Colonic mucosa (tissue), 4 donors: Measurements from ENCODE around the gene NBPF1. TPM values are rescaled to one million over a fixed set of nuclear protein-coding genes. Genes with fewer than 3 reads are reported as not detected.
"Not testable (repeated sequence)": the region's sequence is repeated elsewhere in the genome, so short reads cannot be mapped to it uniquely, and the experiment has no call there.

Experiments
- DNase-seq: peaks from one replicate; pipeline ENCODE4 v3.0.0-alpha.2; 2020
- H3K27ac ChIP-seq: fragments of 200-600 bp; one replicate; pipeline ENCODE4 v1.8.0; 2021
- H3K27me3 ChIP-seq: fragments of 200-600 bp; one replicate; pipeline ENCODE4 v1.8.0; 2021
- H3K36me3 ChIP-seq: fragments of 200-600 bp; one replicate; pipeline ENCODE4 v1.8.0; 2021
- H3K4me1 ChIP-seq: fragments of 200-600 bp; one replicate; pipeline ENCODE4 v1.8.0; 2021; ENCODE audit warnings: mild to moderate bottlenecking
- H3K4me3 ChIP-seq: fragments of 200-600 bp; one replicate; pipeline ENCODE4 v1.8.0; 2021
- H3K9ac ChIP-seq, 2 donors: one replicate each; pipeline ENCODE4 v1.7.0; 2013; ENCODE audit warnings: control low read depth in 2 of 2, low read depth in 2 of 2, low read length in 2 of 2
- H3K9me3 ChIP-seq: fragments of 200-600 bp; one replicate; pipeline ENCODE4 v1.8.0; 2021
- intact Hi-C: fragments of 100-400 bp; cut with DNase I; formaldehyde crosslinking; loops from one replicate; pipeline ENCODE4 v1.14.1; 2022
- total RNA-seq, 2 donors: library from RNA; stranded (reverse); fragmentation: NEBNext Ultra II Directional in 1 of 2; extraction: Animal tissue kit (Norgen Biotek cat#: 25700) in 1 of 2; gene quantifications; one replicate each; pipeline ENCODE4 v1.2.1, GENCODE V29; 2021
- TF ChIP-seq, protein P1 (sequence below): fragments of 200-600 bp; IDR thresholded peaks from one replicate; pipeline ENCODE4 v1.8.0; 2022; ENCODE audit warnings: antibody characterized with exemption, mild to moderate bottlenecking
- donor health status: healthy.
- donor health status: DM: no; HTN: no; CAD: no.
- donor health status: DM: no; HTN: no; CAD: no.

NBPF1 gene
- total RNA-seq, 2 donors from 2014 or later: 45.2 to 54.3 TPM

DNA sequence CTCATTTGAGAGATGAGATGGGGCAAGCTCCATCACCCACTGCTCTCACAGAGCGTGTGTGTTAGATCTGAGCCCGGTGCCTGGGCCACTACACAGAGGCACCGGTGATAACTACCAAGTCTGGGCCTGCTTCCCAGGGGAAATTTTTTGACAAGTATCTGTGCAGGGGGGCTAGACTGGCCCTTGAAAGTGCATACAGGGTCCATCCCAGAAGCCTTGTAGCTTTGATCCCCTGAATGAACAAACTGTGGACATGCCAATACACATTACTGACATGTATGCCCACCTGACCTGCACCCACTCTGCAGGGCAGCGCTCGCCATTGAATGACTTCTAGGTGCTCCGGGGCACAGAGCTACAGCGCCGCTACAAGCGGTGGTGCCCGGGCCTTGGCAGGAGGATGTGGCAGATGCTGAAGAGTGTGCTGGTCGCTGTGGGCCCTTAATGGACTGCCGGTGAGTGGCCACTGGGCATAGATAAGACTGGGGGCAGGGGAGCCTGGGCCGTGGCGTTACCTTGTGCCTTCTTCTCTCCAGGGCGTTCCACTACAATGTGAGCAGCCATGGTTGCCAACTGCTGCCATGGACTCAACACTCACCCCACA, 32.8 kb upstream of the NBPF1 start:
- not testable (repeated sequence) for H3K27ac ChIP-seq

DNA sequence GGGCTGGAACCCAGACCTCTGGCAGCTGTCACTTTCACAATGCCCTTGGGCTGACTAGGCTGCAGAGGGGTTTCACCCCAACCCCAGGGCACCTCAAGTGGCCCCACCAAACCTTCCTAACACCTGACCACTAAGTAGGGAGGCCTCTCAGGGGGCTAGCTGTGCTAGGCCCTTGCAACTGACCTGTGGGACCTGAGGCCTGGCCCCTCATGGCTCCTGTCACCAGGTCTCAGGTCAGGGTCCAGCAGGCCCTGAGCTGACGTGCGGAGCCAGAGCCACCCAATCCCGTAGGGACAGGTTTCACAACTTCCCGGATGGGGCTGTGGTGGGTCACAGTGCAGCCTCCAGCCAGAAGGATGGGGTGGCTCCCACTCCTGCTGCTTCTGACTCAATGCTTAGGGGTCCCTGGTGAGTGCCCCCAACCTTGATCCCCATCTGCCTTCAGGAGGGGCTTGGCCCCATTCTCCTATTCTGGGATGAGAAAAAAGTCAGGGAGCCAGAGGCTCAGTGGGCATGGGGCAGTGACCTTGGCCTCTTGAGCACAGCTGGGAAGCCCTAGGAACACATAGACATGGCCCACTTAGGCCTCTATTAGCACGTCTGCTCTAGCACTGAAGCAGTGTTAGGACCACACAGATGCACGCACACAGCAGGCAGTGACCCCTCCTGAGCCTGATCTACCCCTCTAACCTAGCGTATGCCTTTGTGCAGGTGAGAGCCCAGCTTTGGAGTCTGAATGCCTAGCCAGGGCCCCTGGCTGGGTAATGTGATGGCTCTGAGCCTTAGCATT, 32.1 kb upstream of the NBPF1 start:
- H3K36me3 ChIP-seq, intact Hi-C loops, H3K27me3 ChIP-seq, H3K9me3 ChIP-seq: not testable (repeated sequence)
- Histone ChIP-seq H3K9ac (peak overlapping the region; percentile 91 to 98), H3K4me3 (peak overlapping the region; percentile 81), H3K27ac (peak overlapping the region; percentile 62), H3K4me1 (peaks cover 26% of the 10 kb centered on the region)
- DNase-seq: peak; percentile 57

More for the DNA sequence above, 32.8 kb upstream of the NBPF1 start:
- intact Hi-C loops, H3K36me3 ChIP-seq, H3K4me3 ChIP-seq, H3K9me3 ChIP-seq, H3K27me3 ChIP-seq, H3K9ac ChIP-seq: not testable (repeated sequence)
- DNase-seq: peak; percentile 22
- peaks cover 26% of the 10 kb centered on the region for H3K4me1 ChIP-seq

DNA sequence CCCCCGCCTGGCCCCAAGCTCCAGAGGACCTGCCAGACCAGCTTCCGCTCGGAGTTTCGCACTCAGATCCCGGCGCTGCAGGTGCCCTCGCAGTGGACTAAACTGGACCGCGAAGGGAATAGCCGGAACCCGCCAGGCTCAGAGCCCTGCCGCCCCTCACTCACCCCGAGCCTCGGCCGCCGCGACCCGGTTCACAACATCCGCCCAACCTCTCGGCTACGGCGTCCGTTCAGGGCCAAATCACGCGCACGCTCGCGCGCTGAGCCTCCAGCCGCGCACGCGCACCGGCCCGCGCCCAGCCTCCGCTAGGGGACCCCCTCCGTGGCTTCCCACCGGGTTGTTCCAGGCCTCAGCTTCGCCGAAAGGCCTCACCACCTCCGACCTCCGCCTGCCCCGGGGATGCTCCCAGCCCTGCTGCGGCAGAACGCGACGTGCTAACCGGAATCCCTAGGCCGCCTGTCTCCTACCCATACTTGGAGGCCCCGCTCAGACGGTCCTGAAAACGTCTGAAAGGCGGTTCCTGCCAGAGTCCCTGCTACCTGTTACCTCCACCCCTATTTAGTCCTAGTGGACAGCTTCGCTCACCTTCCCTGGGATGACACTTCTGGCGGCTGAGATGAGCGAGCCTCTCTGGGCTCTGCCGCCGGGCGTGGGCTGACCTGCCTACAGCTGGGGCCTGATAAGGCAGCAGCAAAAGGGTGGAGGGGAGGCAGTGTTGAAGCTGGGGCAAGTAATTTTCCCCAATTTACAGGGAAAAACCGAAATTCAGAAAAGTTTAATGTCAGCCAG, 31.3 kb upstream of the NBPF1 start:
- peak; percentile 100 for DNase-seq
- H3K9me3 ChIP-seq, H3K36me3 ChIP-seq, H3K27me3 ChIP-seq, intact Hi-C loops: not testable (repeated sequence)
- H3K27ac ChIP-seq: peak overlapping the region; percentile 62
- H3K9ac ChIP-seq: peak overlapping the region; percentile 91 to 98
- peak overlapping the region; percentile 81 for H3K4me3 ChIP-seq
- TF ChIP-seq, protein P1, sequence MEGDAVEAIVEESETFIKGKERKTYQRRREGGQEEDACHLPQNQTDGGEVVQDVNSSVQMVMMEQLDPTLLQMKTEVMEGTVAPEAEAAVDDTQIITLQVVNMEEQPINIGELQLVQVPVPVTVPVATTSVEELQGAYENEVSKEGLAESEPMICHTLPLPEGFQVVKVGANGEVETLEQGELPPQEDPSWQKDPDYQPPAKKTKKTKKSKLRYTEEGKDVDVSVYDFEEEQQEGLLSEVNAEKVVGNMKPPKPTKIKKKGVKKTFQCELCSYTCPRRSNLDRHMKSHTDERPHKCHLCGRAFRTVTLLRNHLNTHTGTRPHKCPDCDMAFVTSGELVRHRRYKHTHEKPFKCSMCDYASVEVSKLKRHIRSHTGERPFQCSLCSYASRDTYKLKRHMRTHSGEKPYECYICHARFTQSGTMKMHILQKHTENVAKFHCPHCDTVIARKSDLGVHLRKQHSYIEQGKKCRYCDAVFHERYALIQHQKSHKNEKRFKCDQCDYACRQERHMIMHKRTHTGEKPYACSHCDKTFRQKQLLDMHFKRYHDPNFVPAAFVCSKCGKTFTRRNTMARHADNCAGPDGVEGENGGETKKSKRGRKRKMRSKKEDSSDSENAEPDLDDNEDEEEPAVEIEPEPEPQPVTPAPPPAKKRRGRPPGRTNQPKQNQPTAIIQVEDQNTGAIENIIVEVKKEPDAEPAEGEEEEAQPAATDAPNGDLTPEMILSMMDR: peak; percentile 35
- H3K4me1 ChIP-seq: peaks cover 26% of the 10 kb centered on the region

DNA sequence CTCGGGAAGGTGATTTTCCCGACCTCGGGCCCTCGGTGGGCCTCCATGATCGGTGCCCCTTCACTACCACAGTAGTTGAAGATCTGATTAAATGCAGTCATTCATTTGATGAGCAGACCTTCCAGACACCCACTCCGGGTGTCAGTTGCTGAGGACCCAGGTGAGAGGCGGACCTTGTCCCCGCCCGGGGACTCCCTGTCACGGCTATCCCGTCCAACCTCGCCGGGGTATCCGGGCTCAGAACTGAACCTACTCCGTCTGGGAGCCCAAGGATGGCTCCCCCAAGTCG, 30.8 kb upstream of the NBPF1 start:
- intact Hi-C loops: no loop called here
- peak overlapping the region; percentile 62 for H3K27ac ChIP-seq
- no peaks in the 10 kb centered on the region for H3K27me3 ChIP-seq
- no peak for DNase-seq
- H3K4me1 ChIP-seq: peaks cover 26% of the 10 kb centered on the region
- H3K4me3 ChIP-seq: peak overlapping the region; percentile 81
- no peaks in the 10 kb centered on the region for H3K9me3 ChIP-seq
- TF ChIP-seq, protein P1: no peak
- H3K9ac ChIP-seq: peak overlapping the region; percentile 91 to 98
- no peaks in the 10 kb centered on the region for H3K36me3 ChIP-seq

DNA sequence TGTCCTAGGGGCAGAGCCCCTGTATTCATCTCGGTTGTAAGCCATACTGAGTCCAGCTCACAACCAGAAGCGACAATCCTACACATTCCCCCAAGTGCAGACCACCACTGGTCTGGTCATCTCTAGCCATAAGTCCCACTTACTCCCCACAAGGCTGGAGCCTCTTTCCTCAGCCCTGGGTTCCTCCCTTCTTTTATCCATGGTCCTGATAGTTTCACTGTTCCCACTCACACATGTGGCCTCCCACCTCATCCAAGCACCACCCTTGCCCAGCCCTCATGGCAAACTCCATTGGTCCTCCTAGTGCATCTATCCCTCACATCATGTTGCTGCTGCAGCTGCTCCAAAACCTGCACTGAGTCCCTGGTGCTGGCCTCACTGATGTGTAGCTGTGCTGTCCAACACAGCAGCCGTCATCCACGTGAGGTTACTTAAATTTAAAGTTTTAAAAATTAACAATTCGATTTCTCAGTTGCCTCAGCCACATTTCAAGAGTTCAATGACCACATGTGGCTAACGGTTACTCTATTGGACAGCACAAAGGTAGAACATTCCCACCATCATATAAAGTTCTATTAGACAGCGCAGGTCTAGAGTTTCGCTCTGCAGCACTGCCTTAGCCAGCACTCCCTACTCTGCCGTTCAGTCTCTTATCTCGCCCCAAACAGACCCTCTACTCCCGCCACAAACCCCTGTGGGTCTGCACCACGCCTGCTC, 30.3 kb upstream of the NBPF1 start:
- Histone ChIP-seq H3K4me1 (peaks cover 26% of the 10 kb centered on the region), H3K4me3 (peak overlapping the region; percentile 81), H3K9ac (peak overlapping the region; percentile 91 to 98), H3K27ac (peak overlapping the region; percentile 62)
- H3K9me3 ChIP-seq, intact Hi-C loops, H3K36me3 ChIP-seq, H3K27me3 ChIP-seq: not testable (repeated sequence)
- DNase-seq: peak; percentile 60

DNA sequence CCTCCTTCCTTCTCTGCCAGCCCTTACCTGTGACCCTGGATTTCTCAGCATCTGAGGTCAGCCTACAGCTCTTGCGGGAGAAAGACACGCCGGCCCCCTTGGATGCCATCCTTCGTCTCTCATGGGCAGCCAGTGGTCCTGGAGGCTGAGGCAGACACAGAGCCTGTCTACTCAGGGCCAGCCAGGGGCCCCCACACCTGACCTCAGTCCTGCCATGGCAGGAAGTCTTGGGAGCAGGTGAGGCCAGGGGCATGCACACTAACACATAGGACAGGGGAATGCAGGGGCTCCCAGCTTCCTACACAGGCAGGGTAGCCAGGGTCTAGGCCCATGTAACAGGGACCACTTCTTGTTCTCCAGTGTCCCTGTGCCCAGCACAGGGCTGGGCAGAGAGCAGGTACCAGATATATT, 29.6 kb upstream of the NBPF1 start:
- DNase-seq: peak; percentile 64
- H3K36me3 ChIP-seq, H3K9me3 ChIP-seq, intact Hi-C loops, H3K27me3 ChIP-seq: not testable (repeated sequence)
- Histone ChIP-seq H3K27ac (peak overlapping the region; percentile 64), H3K9ac (peak overlapping the region; percentile 19 to 91), H3K4me3 (peak overlapping the region; percentile 0), H3K4me1 (peaks cover 26% of the 10 kb centered on the region)

DNA sequence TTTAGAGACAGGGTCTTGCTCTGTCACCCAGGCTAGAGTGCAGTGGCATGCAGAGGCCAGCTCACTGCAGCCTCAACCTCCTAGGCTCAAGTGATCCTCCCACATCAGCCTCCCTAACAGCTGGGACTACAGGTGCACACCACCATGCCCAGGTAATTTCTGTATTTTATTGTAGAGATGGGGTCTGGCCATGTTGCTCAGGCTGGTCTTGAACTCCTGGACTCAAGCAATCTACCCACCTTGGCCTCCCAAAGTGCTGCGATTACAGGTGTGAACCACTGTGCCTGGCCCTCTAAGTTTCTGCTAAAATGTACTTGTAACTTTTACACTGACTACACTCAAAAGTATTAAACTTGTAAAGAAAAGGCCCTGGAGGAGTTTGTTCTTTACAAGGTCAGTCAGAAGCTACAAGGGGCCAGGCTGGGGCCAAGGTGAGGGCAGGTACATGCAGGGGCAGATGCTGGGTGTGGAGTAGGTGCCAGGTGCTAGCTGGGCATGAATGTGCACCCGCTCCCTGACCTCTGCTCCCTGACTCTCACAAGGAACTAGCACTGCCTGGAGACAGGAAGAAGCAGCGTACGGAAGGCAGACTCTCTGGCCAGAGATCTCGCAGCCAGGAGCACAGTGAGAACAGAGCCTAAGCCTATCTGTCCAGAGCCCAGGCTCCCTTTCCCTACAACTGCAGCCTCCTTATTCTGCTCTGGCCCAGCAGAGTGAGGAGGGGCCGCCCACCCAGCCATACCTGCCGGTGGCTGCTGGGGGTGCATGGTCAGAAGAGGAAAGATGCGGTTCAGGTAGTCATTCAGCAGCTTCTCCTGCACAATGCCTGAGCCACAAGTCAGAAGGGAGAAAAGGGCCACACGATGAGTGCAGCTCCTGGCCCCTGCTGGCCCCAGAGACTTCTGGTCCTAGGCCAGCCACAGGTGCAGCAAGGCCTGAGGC, 28.9 kb upstream of the NBPF1 start:
- peak; percentile 89 for DNase-seq
- intact Hi-C loops, H3K36me3 ChIP-seq, H3K9me3 ChIP-seq, H3K27me3 ChIP-seq: not testable (repeated sequence)
- Histone ChIP-seq H3K4me3 (peak overlapping the region; percentile 0), H3K4me1 (peaks cover 26% of the 10 kb centered on the region), H3K9ac (peak overlapping the region; percentile 19 to 91), H3K27ac (peak overlapping the region; percentile 64)

DNA sequence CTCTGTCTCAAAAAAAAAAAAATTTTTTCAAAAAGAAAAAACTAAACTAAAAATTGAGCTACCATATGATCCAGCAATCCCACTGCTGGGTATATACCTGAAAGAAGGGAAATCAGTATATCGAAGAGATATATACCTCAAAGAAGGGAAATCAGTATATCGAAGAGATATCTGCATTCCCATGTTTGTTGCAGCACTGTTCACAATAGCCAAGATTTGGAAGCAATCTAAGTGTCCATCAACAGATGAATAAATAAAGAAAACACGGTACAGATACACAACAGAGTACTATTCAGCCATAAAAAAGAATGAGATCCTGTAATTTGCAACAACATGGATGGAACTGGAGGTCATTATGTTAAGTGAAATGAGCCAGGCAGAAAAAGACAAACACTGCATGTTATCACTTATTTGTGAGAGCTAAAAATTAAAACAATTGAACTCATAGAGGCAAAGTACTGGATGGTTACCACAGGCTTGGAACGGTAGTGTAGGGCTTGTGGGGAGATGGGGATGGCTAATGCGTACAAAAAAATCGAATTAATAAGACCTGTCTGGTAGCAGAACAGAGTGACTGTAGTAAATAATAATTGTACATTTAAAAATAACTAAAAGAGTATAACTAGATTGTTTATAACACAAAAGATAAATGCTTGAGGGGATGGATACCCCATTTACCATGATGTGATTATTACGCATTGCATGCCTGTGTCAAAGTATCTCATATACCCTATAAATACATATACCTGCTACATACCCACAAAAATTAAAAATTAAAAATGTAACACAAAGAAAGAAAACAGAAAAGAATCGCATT, 28.0 kb upstream of the NBPF1 start:
- H3K27me3 ChIP-seq, H3K9me3 ChIP-seq, H3K36me3 ChIP-seq, intact Hi-C loops, H3K9ac ChIP-seq, H3K27ac ChIP-seq, DNase-seq, H3K4me3 ChIP-seq: not testable (repeated sequence)
- H3K4me1 ChIP-seq: peaks cover 26% of the 10 kb centered on the region

DNA sequence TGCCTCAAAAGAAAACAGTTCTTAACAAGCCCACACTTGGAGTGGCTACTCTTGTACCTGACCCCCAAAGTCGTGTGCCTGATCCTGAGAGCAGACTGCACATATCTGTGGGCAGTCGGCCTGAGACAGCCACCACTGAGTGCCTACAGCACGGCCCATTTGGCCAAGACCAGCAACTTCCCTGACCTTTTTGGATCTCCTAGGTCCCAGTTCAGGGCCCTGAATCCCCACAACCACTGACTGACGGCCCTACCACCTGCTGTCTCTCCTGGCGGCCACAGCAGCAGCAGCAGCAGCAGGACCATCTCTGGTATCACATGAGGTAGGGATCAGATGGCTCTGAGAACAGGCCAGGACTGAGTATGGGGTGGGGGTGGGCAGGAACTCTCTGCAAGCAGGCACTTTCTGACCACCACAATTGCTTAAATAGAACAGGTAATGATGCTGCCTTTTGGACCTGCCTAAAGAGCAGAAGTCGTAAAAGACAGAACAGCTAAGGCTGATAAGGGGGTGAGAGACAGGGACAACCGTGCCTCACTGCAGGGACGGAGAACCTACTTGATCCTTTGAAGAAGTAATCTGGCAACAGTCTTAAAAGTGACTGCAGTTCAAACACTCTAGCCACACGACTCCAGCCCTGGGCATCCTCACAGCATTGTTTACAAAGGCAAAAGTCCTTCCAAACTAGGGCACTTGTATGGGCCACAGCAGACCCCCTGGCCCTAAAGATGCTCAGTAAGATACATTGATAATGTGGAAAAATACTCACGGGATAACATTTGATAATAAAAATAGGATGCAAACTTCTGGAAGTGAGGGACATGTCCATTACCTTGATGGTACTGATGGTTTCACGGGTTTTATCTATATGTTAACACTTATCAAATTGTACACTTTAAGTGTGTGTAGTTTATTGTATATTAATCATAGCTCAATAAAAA, 26.0 kb upstream of the NBPF1 start:
- H3K36me3 ChIP-seq, H3K27me3 ChIP-seq, H3K4me3 ChIP-seq, H3K27ac ChIP-seq, H3K9me3 ChIP-seq, intact Hi-C loops: not testable (repeated sequence)
- peaks cover 19% of the 10 kb centered on the region for H3K4me1 ChIP-seq
- H3K9ac ChIP-seq: peak overlapping the region in 1 of 2 donors; percentile 40
- peak; percentile 22 for DNase-seq
